HCT116 (cell line): ENCODE results near the gene CAT. TPM values are rescaled to one million over a fixed set of nuclear protein-coding genes. Genes with fewer than 3 reads are reported as not detected.

Source experiments
- ATAC-seq: fragments of 200-7000 bp; cut with Tn5 transposase; 2 replicates; pipeline ENCODE4 v1.9.1; 2020; ENCODE audit warnings: mild to moderate bottlenecking, moderate library complexity
- BruUV-seq: library from RNA; stranded (reverse); fragments of 400-500 nt; replicated peaks from 2 replicates; lab custom pipeline; 2021; lab: Mats Ljungman, UMichigan
- CTCF ChIA-PET: fragments of 300-600 bp; sonication (Branson Sonifier 250); formaldehyde crosslinking; loops from one replicate; lab custom pipeline; 2021; ENCODE audit warnings: antibody characterized with exemption; lab: Charles Lee
- POLR2A ChIA-PET: fragments of 300-600, 350-600 bp; sonication (Branson Sonifier 250); formaldehyde crosslinking; loops from one replicate; lab custom pipeline; 2021; ENCODE audit warnings: antibody characterized with exemption; lab: Charles Lee
- RAD21 ChIA-PET, 2 experiments: fragments of 300-600 bp; sonication (Branson Sonifier 250); formaldehyde crosslinking; loops; one replicate each; lab custom pipeline; 2023; ENCODE audit warnings: low total read pairs in 2 of 2; ENCODE audit not compliant: uncharacterized antibody in 2 of 2, unreplicated experiment in 2 of 2, low non-redundant PET in 1 of 2; lab: Charles Lee
- DNase-seq: peaks from one replicate; pipeline ENCODE4 v3.0.0-alpha.2; 2010; ENCODE audit warnings: low read depth, low spot score
- H2AFZ ChIP-seq: fragments of 200-600 bp; shearing (Covaris generic), sonication (generic); 2 replicates; pipeline ENCODE4 v1.6.1; 2017; ENCODE audit warnings: low read depth, mixed run types, mixed read lengths, antibody characterized with exemption, low read length; ENCODE audit not compliant: poor library complexity, severe bottlenecking
- H3K27ac ChIP-seq: 2 replicates; pipeline ENCODE4 v1.5.1; 2012; ENCODE audit warnings: low read depth, low read length
- H3K27me3 ChIP-seq: fragments of 200-600 bp; sonication (generic); 2 replicates; pipeline ENCODE4 v1.6.1; 2016; ENCODE audit warnings: mixed run types, low read length, mixed read lengths; ENCODE audit not compliant: insufficient read depth
- H3K36me3 ChIP-seq, 2 experiments: fragments of 200-500 bp in 1 of 2; fragments of 200-600 bp in 1 of 2; sonication (Bioruptor generic) in 1 of 2; sonication (generic) in 1 of 2; 2 replicates each; pipeline versions ENCODE4 v1.5.1 to v1.6.1; 2014 to 2016; ENCODE audit warnings: low read length in 2 of 2, inconsistent platforms in 1 of 2, mixed read lengths in 1 of 2, mixed run types in 1 of 2; ENCODE audit not compliant: insufficient read depth in 2 of 2, control insufficient read depth in 1 of 2
- H3K4me1 ChIP-seq, 2 experiments: fragments of 200-600 bp in 1 of 2; sonication (generic) in 1 of 2; 2 replicates each; pipeline versions ENCODE4 v1.5.1 to v1.6.1; 2012 to 2017; ENCODE audit warnings: low read length in 2 of 2, inconsistent platforms in 1 of 2, mild to moderate bottlenecking in 1 of 2, mixed read lengths in 1 of 2, mixed run types in 1 of 2, moderate library complexity in 1 of 2; ENCODE audit not compliant: insufficient read depth in 2 of 2, control insufficient read depth in 1 of 2
- H3K4me2 ChIP-seq: fragments of 200-600 bp; sonication (generic); 2 replicates; pipeline ENCODE4 v1.6.1; 2017; ENCODE audit warnings: mixed run types, low read length, mixed read lengths
- H3K4me3 ChIP-seq, 2 experiments: fragments of 200-600 bp in 1 of 2; sonication (generic) in 1 of 2; replicated peaks in 1 of 2; 2 replicates each; pipeline ENCODE4 v1.5.1; 2011 to 2016; ENCODE audit warnings: low read length in 2 of 2, control low read depth in 1 of 2, low read depth in 1 of 2, mild to moderate bottlenecking in 1 of 2, mixed read lengths in 1 of 2, mixed run types in 1 of 2
- H3K79me2 ChIP-seq: fragments of 200-600 bp; sonication (generic); 2 replicates; pipeline ENCODE4 v1.6.1; 2017; ENCODE audit warnings: mild to moderate bottlenecking, mixed run types, low read length, moderate library complexity, mixed read lengths; ENCODE audit not compliant: insufficient read depth
- H3K9ac ChIP-seq: fragments of 200-600 bp; sonication (generic); 2 replicates; pipeline ENCODE4 v1.6.1; 2016; ENCODE audit warnings: low read length, mixed read lengths
- H3K9me2 ChIP-seq: fragments of 200-600 bp; sonication (generic), shearing (Covaris generic); 2 replicates; pipeline ENCODE4 v1.6.1; 2017; ENCODE audit warnings: mixed run types, mild to moderate bottlenecking, moderate library complexity; ENCODE audit not compliant: insufficient read depth
- H3K9me3 ChIP-seq, 2 experiments: fragments of 200-500 bp in 1 of 2; fragments of 200-600 bp in 1 of 2; sonication (Bioruptor generic) in 1 of 2; sonication (generic) in 1 of 2; 2 replicates each; pipeline ENCODE4 v1.6.1; 2014 to 2017; ENCODE audit warnings: low read length in 2 of 2, mixed read lengths in 2 of 2, inconsistent platforms in 1 of 2, low read depth in 1 of 2, mild to moderate bottlenecking in 1 of 2, mixed run types in 1 of 2, moderate library complexity in 1 of 2; ENCODE audit not compliant: control insufficient read depth in 1 of 2, insufficient read depth in 1 of 2
- H4K20me1 ChIP-seq: fragments of 200-600 bp; sonication (generic), shearing (Covaris generic); 2 replicates; pipeline ENCODE4 v1.6.1; 2017; ENCODE audit warnings: mixed run types, mild to moderate bottlenecking, moderate library complexity; ENCODE audit not compliant: insufficient read depth
- CEBPB ChIP-seq: IDR thresholded peaks from 2 replicates; pipeline ENCODE4 v1.6.1; 2012; ENCODE audit warnings: low read depth
- EZH2 ChIP-seq: fragments of 200-600 bp; sonication (generic); IDR thresholded peaks from 2 replicates; pipeline ENCODE4 v1.6.1; 2017; ENCODE audit warnings: antibody characterized with exemption, mixed run types
- EZH2phosphoT487 ChIP-seq: fragments of 200-600 bp; IDR thresholded peaks from 2 replicates; pipeline ENCODE4 v1.6.1; 2018; ENCODE audit warnings: antibody characterized with exemption, borderline replicate concordance
- FOSL1 ChIP-seq: IDR thresholded peaks from 2 replicates; pipeline ENCODE4 v1.6.1; 2012; ENCODE audit warnings: low read depth
- POLR2A ChIP-seq: IDR thresholded peaks from 2 replicates; pipeline ENCODE4 v1.7.0; 2011; ENCODE audit warnings: borderline replicate concordance; ENCODE audit not compliant: insufficient read depth, insufficient read length; ENCODE audit errors: extremely low read depth
- RAD21 ChIP-seq: IDR thresholded peaks from 2 replicates; pipeline ENCODE4 v1.6.1; 2012; ENCODE audit warnings: low read depth, mild to moderate bottlenecking
- SRF ChIP-seq: IDR thresholded peaks from 2 replicates; pipeline ENCODE4 v1.6.1; 2012; ENCODE audit warnings: low read depth
- YY1 ChIP-seq: IDR thresholded peaks from 2 replicates; pipeline ENCODE4 v1.6.1; 2011; ENCODE audit warnings: low read length, low read depth, moderate library complexity, mild to moderate bottlenecking; ENCODE audit not compliant: insufficient replicate concordance; ENCODE audit errors: extremely low read depth
- ZNF274 ChIP-seq: fragments of 200-500 bp; sonication (Bioruptor generic); IDR thresholded peaks from 2 replicates; pipeline ENCODE4 v1.6.1; 2014; ENCODE audit warnings: mild to moderate bottlenecking, low read depth, low read length, inconsistent platforms
- intact Hi-C: fragments of 100-400 bp; cut with micrococcal nuclease; formaldehyde crosslinking; loops from 2 replicates; pipeline ENCODE4 v1.10.0; 2022
- total RNA-seq: library from RNA; stranded (reverse); gene quantifications from one replicate; pipeline ENCODE4 v1.2.1, GENCODE V29; 2021; ENCODE audit not compliant: unreplicated experiment
- TF ChIP-seq, protein P1 (sequence below): IDR thresholded peaks from 2 replicates; pipeline ENCODE4 v1.6.1; 2011; ENCODE audit warnings: mild to moderate bottlenecking, low read length, moderate library complexity; ENCODE audit not compliant: insufficient replicate concordance; ENCODE audit errors: extremely low read depth
- TF ChIP-seq, protein P2 (sequence below): IDR thresholded peaks from 2 replicates; pipeline ENCODE4 v1.6.1; 2012

Gene CAT
- total RNA-seq, 1 experiment from 2014 or later = 50.9 TPM

DNA sequence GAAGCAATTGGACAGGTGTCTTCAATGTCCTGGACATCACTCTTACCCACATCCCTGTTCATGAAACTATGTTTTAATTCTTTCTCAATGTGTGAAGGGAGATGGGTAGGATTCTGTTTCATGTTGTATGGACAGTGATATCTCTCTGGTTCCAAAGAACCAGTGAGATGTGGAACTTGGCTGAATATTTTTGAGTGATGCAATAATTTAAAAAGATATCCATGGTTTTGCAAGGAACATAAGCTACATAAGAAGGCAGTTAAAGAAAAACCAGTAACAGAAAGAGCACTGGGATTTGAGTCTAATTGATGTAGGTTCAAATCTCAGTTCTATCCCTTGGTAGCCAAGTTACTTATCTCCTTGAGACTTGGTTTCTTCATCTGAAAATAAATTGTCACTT, 82.5 kb downstream of the CAT start:
- DNase-seq (no peak), ATAC-seq (no peak)
- no TSS peak for BruUV-seq
- ChIA-PET RAD21 (no interaction called here), CTCF (no interaction called here), POLR2A (no interaction called here)
- no peaks in the 10 kb centered on the region for H3K4me1 ChIP-seq
- H3K9me2 ChIP-seq = no peaks in the 10 kb centered on the region
- no peaks in the 10 kb centered on the region for H3K27me3 ChIP-seq
- TF ChIP-seq EZH2 (no peak), RAD21 (no peak), EZH2phosphoT487 (no peak), ZNF274 (no peak), FOSL1 (no peak), SRF (no peak), YY1 (no peak), POLR2A (no peak), CEBPB (no peak)
- TF ChIP-seq, protein P1, sequence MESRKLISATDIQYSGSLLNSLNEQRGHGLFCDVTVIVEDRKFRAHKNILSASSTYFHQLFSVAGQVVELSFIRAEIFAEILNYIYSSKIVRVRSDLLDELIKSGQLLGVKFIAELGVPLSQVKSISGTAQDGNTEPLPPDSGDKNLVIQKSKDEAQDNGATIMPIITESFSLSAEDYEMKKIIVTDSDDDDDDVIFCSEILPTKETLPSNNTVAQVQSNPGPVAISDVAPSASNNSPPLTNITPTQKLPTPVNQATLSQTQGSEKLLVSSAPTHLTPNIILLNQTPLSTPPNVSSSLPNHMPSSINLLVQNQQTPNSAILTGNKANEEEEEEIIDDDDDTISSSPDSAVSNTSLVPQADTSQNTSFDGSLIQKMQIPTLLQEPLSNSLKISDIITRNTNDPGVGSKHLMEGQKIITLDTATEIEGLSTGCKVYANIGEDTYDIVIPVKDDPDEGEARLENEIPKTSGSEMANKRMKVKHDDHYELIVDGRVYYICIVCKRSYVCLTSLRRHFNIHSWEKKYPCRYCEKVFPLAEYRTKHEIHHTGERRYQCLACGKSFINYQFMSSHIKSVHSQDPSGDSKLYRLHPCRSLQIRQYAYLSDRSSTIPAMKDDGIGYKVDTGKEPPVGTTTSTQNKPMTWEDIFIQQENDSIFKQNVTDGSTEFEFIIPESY = no peak
- TF ChIP-seq, protein P2, sequence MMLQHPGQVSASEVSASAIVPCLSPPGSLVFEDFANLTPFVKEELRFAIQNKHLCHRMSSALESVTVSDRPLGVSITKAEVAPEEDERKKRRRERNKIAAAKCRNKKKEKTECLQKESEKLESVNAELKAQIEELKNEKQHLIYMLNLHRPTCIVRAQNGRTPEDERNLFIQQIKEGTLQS = no peak
- H3K9me3 ChIP-seq = no peaks in the 10 kb centered on the region
- H3K36me3 ChIP-seq = no peaks in the 10 kb centered on the region
- H3K79me2 ChIP-seq = no peaks in the 10 kb centered on the region
- intact Hi-C loops = no loop called here
- H2AFZ ChIP-seq = no peak overlapping the region
- no peaks in the 10 kb centered on the region for H4K20me1 ChIP-seq
- H3K27ac ChIP-seq = no peak overlapping the region
- no peak overlapping the region for H3K4me2 ChIP-seq
- no peak overlapping the region for H3K9ac ChIP-seq
- H3K4me3 ChIP-seq = no peak overlapping the region

Other genes with a start within 250 kb of the CAT start
- 6.8 TPM for gene ABTB2, start 80.9 kb upstream of the CAT start, total RNA-seq
- gene ELF5, start 74.9 kb downstream of the CAT start, total RNA-seq = 0.32 TPM
- gene EHF, start 182.2 kb downstream of the CAT start, total RNA-seq = 51.5 TPM